Lung microvascular endothelial cell (primary cell): ENCODE data around the gene MACF1. TPM values are rescaled to one million over a fixed set of nuclear protein-coding genes. Genes with fewer than 3 reads are reported as not detected.
"Not testable (repeated sequence)": the region's sequence is repeated elsewhere in the genome, so short reads cannot be mapped to it uniquely, and the experiment has no call there.

Experiments
- DNase-seq, 2 donors: peaks; one replicate each; pipeline versions ENCODE4 v3.0.0 to v3.0.0-alpha.2; 2010; ENCODE audit warnings: low read depth in 2 of 2
- total RNA-seq: library from RNA; depleted of rRNA; stranded (reverse); fragments of >200 nt; gene quantifications from 2 replicates; pipeline ENCODE4 v1.2.1, GENCODE V29; 2014

The MACF1 gene
- total RNA-seq, 1 donor from 2014 or later, result 392 TPM

- DNase-seq, result not testable (repeated sequence)
Observed at GRCh38 chr1:39510570-39511186, 306.2 kb downstream of the MACF1 start.

GRCh38 chr1:39511477-39511876, 307.0 kb downstream of the MACF1 start:
- DNase-seq, result not testable (repeated sequence)

DNA sequence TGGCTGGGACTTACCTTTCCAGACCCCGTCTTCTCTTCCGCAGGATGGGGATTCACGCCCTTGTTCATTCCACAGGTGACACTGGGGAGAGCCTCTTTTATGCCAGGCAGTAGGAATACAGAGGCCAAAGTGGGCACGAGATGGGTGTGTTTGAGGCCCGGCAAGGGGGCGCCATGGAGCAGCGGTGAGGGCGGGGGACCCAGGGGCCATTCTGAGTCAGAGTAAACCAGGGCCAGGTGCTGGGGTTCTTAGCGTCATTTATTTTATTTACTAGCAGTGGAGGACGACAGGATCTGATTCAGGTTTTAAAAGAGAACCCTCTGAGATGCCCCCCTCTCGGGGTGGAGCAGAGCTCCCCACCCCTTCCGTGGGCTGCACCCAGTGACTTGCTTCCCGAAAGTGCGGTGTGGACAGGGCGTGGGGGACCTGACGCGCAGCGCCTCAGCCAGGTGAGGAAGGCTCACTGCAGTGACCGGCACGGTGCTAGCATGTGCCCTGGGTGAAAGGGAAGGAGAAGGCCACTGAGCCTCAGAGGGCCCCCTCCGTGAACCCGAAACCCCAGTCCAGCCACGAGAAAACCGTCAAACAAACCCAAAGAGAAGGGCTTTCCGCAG, 307.8 kb downstream of the MACF1 start:
- not testable (repeated sequence) for DNase-seq

DNA sequence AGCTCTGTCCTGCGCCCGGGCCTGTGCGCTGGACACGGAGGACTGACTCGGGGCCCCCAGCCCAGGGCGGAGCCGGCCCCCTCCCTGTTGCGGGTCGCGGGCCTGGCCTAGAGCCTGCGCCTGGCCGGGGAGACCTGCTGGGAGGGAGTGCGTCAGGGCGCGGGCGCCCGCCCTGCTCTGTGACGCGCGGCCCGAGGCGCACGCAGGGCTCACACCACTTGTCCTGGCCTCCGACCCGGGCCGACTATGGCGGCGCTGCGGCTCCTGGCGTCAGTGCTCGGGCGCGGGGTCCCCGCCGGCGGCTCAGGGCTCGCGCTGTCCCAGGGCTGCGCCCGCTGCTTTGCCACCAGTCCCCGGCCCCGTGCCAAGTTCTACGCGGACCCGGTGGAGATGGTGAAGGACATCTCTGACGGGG, 310.2 kb downstream of the MACF1 start:
- DNase-seq, result not testable (repeated sequence)

- peak; percentile 53 to 71 for DNase-seq
Observed at GRCh38 chr1:39515131-39516086, 310.9 kb downstream of the MACF1 start.

- not testable (repeated sequence) for DNase-seq
Observed at GRCh38 chr1:39516841-39517240, 312.3 kb downstream of the MACF1 start.

DNA sequence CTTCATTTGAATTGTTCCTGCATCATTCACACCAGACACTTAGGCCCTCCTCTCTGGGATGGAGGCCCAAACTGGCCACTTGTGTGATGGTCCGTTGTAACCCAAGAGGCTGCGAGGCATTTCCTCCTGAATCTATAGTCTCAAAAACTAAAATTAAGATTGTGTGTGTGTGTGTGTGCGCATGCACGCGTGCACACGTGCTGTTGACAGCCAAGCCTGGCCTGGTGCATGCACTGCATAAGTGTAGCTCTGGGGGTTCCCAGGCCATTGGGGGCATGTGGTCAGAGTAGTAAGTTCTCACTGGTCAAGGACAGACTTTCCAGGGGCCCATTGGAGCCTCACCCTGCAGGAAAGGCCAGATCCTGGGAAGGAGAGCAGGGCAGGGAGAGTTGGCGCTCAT, 313.4 kb downstream of the MACF1 start:
- not testable (repeated sequence) for DNase-seq

GRCh38 chr1:39519376-39519775, 314.9 kb downstream of the MACF1 start:
- DNase-seq, result not testable (repeated sequence)

- DNase-seq, result not testable (repeated sequence)
Observed at GRCh38 chr1:39522221-39522620, 317.7 kb downstream of the MACF1 start.

DNA sequence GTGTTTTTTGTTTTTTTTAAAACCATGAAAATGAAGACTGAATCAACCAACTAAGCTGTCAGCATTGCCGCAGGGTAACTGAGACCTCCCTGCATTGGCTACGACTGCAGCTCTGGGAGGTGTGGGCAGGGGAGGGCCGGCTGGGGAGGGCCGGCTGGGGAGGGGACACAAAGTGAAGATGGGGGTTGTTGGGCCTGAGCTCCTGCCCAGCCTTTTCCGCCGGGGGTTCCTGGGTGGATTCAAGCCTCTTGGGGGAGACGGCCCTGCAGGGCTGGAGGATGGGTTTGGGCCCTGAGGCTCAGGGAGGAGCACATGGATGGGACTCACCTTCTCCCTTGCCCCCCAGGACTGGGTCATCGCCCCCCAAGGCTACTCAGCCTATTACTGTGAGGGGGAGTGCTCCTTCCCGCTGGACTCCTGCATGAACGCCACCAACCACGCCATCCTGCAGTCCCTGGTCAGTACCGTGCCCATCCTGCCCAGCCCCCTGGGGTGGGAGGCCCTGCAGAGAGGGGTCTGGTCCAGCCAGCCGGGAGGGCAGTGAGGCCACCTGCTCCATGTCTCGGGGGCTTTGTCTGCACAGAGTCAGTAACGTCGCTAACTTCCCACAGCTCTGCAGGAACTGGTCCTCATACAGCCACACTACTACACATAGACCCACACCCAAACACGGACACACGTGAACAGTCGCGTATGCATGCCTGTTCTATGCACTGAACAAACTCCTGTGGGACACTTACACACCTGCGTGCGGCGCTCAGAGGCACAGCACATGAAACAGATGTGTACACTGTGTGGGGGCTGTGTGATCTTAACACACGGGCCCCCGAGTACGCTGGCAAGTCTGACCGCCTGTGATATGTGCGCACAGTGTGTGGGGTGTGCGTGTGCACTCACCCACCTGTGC, 318.4 kb downstream of the MACF1 start:
- no peak for DNase-seq

DNA sequence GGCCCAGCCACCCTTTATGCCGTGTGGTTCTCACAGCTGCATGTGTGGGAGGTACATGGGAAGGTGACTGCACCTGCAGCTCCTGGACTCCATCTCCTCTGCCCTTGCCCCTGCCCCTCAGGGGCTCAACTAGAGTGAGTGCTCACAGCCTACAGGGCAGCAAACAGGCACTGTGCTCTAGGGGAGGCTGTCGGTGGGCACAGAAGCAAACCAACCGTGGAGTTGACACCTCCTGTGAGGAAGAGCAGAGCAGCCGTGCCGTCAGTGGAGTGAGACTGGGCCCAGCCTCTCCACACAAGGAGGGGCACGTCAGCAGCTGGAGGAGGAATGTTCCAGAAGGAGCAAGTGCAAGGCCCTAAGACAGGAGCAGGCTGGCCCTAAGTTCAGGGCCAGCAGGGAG, 319.7 kb downstream of the MACF1 start:
- no peak for DNase-seq

- no peak for DNase-seq
Observed at GRCh38 chr1:39524591-39525365, 320.3 kb downstream of the MACF1 start.

DNA sequence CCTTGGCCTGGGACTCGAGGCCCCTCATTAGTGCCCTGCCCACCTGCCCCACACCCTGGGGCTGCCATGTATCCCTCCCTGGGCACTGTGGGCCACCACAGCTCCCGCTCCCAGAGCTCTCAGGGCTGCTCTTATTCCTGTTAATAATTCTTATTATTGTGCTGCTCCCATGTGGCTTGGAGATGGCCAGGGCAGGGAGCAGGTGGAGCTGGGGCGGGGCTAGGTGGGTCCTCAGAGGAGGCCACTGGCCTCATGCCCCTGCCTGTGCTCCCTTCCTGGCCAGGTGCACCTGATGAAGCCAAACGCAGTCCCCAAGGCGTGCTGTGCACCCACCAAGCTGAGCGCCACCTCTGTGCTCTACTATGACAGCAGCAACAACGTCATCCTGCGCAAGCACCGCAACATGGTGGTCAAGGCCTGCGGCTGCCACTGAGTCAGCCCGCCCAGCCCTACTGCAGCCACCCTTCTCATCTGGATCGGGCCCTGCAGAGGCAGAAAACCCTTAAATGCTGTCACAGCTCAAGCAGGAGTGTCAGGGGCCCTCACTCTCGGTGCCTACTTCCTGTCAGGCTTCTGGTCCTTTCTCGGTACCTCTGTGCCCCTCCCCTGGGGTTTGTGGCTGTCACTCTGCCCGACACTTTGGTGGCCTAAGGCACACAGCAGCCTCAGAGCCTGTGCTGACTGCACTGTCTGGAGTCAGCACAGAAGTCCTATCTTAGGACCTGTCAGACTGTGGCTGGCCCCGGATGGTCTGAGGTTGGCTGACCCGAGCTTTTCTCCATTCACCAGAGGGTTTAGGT, 321.1 kb downstream of the MACF1 start:
- no peak for DNase-seq

DNA sequence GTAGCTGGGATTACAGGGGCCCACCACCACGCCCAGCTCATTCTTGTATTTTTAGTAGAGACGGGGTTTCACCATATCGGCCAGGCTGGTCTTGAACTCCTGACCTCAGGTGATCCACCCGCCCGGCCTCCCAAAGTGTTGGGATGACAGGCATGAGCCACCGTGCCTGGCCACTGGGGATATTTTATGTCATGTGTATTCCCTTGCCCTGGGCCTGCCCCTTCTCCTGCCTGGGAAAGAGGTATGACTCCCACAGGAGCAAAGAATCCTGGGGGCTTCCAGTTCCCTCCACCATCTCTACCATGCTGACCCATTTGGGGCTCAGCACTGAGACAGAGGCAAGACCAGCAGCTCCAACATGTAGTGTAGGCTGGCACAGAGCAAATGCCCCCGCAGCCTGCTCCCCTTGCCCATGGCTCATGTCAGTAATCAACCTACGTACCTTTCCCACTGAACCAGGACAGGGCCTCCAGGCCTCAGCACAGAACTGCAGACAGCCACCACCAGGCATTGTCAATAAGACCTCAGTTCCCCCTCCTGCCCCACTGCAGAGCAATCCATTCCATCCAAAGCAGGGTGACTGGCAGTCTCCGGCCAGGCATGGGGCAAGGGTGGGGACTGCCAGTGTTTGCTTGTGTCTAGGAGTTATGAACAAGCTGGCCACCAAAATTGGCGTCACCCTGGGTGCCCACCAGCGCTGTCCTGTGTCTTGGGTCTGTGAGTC, 322.1 kb downstream of the MACF1 start:
- no peak for DNase-seq

DNA sequence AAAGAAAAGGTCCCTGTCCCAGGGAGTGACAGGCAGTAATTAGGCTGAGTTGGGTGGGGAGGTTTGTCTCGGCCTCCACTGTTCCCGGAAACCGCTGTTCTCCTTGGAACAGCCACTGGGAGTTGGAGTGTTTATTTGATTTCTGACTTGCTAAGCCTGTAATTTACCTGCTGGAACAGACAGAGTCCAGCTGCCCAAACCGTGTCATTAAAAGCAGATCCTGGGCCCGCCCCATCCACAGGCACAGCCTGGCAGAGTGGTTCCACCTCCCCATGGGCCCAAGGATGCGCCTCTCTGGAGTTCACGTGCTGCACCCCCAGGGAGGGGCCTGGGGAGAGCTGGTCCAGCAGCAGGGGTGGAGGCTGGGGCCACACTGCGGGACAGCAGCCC, 322.7 kb downstream of the MACF1 start:
- DNase-seq, result not testable (repeated sequence)

DNA sequence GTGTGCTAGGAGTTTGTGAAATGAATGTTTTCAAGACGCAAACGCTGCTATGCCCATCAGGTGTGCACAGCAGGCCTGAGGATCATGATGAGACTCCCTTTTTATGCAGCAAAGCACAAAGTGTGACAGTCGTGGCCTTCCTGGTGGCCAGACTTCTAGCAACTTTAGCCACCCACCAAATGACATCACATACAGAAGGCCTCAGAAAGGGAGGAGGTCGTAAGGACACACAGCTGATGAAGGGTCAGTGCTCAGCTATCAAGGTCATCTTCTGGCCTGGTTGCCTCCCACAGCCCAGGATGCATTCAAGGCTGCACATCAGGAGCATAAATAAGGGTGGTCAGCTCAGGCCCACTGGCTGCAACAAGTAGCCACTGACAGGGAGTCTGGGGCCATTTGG, 323.6 kb downstream of the MACF1 start:
- no peak for DNase-seq

GRCh38 chr1:39529901-39530535, 325.5 kb downstream of the MACF1 start:
- DNase-seq, result no peak

DNA sequence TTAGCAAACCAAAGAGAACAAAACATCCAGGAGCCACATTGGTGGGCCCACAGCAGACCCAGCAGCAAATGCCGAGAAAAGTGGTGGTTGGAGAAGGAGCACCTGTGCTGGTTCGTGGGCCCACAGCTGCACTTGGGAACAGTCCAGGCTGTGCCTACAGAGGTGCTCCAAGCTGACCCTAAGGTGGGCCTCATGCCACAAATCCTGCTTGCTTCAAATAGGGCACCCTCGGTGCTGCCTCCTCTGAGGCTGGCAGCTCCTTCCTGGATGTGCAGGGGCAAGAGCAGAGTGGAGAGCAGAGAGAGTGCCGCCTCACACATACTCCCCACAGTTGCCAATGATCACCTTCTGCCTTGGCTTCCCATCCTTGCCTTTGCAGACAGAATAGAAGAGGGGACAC, 327.0 kb downstream of the MACF1 start:
- no peak for DNase-seq
